HG03280 (cell line): ENCODE data around the gene PARVB.

Experiments
- ATAC-seq: cut with Tn5 transposase; IDR thresholded peaks from one replicate; pipeline ENCODE4 v1.9.1; 2021; ENCODE audit warnings: mild to moderate bottlenecking, moderate library complexity; ENCODE audit not compliant: unreplicated experiment

PARVB gene

DNA sequence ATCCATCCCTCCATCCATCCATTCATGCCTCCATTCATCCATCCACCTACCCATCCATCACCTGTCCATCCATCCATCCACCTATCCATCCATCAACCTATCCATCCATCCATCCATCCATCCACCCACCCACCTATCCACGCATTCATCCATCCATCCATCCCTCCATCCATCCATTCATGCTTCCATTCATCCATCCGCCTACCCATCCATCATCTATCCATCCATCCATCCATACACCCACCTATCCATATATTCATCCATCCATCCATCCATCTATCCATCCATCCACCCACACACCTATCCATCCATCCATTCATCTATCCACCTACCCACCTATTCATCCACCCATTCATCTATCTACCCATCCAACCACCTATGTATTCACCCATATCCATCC, 170.5 kb downstream of the PARVB start:
- no peak for ATAC-seq

DNA sequence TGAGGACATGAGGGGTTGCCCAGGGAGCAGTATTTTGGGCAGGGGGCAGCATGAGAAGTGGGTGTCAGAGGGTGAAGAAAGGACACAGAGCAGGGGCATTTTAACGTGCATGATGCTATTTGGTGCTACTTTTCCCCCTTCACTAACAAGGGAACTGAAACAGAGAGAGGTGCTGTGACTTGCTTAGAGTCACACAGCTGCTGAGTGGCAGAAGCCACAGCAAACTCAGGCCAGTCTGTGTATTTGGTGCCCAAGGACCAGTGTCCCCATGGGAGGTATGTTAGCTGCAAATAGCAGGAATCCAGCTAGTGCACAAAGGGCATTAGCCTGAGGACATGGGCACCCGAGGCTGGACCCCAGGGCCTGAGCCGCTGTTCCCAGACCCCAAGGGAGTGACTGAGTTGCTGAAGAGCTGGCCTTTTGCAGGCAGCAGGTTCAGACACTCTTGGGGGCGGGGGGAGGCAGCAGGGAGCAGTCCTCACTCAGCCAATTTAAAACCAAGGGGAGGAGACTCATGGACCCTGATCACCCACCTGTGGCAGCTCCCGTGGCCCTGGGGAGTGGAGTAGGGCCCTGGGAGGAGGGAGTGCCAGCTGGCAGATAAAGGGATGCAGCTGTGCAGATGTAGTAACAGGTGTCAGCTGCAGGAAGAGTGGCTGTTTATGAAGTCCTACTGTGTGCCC, 171.2 kb downstream of the PARVB start:
- no peak for ATAC-seq

DNA sequence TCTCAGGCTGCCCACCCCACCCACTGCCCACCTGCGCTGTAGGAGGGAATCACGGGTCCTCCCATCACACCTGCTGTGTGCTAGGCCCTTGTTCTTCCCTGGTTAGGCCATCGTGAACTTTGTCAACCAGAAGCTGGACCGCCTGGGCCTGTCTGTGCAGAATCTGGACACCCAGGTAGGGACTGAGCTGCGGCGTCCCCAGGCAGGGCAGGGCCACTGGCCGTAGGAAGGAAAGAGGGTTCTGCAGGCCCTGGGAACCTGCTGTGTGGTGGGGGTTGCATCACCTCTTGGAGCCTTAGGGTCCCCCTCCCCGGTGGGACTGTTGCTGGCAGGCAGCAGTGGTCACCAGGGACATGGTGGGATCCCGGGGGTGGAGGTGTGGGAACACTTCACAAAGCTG, 172.1 kb downstream of the PARVB start:
- ATAC-seq = no peak

DNA sequence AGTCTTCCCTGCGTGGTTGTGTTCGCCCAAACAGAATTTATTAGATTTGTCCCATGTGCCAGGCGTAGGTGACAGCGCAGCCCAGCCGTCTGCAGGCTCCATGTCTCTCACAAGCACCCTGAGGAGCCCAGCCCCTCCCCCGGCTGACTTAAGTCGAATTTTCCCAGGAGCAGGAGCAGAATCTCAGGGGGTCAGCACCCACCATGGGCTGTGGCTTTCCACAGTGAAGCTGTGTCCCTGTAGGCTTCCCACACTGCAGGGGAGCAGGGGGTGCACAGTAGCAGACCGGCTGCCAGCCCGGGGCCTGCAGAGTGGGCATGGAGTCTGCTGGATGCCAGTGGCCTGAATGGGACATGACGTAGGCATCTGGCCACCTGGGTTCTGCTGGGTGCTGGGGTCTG, 172.6 kb downstream of the PARVB start:
- no peak for ATAC-seq

DNA sequence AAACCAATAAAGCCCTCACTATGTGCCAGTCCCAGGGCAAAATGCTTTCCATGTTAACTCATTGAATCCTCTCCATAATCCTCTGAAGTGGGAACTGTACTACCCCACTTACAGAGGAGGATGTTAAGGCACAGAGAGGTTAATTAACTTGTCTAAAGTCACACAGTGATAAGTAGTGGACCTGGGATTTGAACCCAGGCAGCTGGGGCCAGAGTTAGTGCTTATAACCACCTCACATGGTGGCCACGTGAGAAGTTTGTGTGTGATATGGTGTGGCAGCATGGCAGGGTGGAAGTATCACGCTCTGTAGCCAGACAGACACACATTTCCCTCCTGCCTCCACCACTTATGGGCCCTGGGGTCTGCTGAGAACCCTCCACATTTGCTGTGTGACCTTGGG, 173.2 kb downstream of the PARVB start:
- ATAC-seq = no peak

DNA sequence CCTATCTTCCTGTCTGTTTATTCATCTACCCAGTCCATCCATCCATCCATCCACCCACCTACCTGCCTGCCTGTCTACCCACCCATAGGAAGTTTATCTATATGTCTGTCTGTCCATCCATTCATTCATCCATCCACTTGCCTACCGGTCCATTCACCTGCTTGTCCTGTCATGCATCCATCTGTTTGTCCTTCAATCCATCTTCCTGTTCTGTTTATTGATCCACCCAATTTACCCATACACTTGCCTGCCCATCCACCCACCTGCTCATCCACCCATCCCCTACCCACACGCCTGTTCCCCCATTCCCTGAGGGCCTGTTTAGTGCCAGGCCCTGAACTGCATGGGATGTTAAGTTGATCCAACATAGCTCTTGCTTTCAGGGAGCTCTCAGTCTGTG, 175.1 kb downstream of the PARVB start:
- no peak for ATAC-seq

DNA sequence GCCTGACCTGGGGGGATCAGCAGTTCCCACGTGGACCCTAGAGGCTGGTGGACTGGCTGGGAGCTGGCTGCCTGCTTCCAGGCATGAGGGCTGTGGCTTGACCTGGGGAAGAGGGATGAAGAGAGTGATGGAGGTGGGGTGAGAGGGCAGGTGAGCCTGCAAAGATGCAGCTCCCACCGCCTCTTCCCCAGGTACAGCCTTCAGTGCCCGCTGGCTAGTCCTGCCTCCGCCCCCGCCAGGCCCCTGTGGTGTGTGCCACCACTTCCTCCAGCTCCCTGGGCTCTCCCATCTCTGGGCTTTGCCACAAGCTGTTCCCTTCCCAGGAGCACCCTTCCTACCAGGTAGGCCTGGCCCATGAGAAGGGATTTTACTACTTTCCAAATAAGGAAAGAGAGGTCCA, 175.8 kb downstream of the PARVB start:
- ATAC-seq = no peak

DNA sequence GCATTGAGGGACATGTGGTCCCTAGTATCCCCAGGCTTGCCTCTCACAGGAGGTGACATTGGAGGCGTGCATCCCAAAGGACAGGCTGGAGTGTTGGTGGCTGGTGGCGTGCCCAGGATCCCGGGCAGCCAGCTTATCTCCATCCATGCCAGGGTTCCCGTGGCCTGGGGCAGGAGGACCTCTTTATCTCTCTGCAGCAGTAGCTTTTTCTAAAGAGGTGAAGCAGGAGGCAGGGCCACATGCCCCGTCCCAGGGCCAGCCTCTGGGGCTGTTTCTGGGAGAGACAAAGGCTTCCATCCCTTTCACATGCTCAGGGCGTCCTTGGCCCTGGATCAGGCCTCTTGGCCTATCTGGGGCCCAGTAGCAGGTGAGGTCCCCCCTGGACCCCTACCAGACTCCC, 176.3 kb downstream of the PARVB start:
- ATAC-seq = no peak

DNA sequence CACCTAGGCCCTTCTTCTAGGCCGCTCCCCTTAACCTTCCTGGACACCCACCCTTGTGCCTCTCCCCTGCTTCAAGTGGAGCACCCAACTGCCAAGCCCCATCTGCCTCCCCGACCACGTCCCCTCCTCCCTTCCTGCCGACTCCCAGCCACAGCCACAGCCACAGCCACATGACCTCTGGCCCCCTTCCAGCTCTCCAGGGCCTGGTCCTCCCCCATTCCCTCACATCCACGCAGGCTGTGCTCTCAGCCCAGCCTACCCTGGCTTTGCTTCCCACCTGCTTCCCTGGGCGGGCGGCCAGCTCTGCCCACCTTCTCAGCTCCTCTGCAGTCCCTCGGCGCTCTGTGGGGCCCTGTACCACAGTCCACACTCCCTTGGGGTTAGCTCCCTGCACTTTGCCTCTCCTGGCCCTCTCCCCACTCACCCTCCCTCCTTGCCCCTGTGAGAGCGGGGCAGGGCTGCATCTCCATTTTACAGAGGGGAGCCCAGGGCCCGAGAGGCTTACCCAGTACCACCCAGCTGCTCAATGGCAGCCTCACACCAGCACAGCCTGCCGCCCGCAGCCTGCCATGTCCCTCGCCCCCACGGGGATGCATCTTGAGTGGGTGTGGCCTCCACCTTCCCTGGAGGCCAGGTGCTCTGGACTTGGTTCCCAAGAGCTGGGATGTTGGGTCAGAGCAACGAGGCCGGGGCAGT, 176.9 kb downstream of the PARVB start:
- ATAC-seq = no peak

DNA sequence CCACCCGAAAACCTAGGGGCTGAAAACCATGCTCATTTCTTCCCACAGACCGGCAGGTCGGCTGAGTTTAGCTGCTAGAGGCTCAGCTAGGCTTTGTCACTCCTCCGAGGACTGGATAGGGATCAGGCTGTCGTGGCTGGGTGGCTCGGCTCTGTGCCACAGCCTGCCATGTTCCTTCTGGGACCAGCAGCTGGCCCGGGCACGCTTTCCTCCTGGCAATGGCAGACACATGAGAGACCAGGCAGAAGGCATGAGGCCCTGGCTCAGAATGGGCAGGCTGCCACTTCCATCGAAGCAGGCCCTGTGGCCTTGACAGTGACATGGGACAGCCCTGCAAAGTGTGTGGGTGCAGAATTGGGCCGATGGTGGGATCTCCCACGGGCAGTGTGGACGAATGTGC, 177.6 kb downstream of the PARVB start:
- no peak for ATAC-seq

DNA sequence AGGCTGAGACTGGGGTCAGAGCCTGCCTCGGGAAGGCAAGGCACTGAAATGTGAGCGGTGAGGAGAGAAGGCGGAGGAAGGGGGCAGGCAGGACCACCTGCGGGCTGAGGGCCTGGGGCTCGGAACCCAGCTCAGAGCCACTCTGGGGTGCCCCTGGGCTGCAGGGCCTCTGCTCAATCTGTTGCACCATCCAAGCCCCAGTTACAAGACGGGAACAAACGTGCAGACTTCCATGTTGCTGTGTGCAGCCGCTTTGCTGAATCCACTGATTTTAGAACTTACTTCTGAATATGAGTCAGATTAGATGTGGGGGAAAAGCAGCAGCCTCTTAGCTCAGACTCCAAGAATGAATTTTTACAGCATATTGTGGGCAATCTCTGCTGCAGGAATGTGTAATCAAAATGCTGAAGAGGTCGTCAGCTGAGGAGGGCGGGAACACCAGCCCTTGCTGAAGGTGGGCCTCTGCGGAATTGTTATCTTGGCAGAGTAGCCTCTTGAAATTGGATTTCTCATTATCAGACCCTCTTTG, 178.2 kb downstream of the PARVB start:
- ATAC-seq = no peak

DNA sequence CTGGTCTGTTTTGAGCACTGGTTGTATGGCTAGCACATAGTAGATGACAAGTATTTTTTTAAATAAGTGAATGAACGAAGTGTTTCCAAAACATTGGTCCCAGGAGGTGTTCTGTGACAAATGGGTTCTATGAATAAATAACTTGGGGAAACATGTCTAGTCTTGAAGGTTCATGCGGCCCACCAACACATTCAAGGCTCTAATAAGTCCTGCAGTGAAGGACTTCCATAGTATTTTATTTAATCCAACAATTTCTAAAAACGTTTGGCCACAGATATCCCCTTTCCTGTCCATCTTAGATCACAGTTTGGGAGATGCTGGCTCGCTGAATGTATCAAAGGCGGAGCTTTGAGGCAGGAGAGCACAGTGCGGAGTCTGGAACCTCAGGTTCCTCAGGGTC, 179.1 kb downstream of the PARVB start:
- ATAC-seq = no peak

DNA sequence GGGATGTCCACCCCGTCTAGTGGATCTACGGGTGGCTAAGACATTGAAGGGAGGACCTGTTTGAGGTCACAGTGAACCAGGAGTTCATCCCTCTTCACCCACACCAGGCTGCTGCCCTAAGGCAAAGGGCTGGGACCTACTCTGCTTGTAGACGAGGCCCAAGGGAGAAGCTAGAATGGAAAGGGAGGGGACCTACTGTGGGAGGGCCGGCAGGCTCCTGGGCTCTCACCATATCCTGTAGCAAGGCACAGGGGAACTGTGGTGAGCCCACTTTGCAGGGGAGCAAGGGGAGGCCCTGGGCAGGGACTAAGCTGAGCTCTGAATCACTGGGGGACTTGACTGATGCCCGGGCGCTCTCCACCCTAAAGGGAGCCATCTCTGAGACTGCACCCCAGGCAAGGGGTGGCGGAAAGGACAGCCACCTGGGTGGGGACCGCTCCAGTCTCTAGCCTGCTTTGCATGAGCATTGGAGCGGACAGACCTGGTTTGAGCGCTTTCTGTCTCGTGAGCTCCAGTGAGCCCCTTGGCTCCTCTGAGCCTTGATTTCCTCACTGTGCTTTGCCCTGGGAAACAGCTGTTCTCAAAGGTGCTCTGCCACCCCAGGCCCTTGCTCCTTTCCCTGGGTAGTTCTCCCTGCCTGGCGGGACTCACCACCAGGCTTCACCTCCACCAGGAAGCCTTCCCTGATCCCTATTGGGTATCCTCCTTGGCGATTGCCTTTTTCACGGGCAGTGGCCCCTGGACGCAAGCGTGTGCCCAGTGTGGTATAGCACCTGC, 180.8 kb downstream of the PARVB start:
- no peak for ATAC-seq

DNA sequence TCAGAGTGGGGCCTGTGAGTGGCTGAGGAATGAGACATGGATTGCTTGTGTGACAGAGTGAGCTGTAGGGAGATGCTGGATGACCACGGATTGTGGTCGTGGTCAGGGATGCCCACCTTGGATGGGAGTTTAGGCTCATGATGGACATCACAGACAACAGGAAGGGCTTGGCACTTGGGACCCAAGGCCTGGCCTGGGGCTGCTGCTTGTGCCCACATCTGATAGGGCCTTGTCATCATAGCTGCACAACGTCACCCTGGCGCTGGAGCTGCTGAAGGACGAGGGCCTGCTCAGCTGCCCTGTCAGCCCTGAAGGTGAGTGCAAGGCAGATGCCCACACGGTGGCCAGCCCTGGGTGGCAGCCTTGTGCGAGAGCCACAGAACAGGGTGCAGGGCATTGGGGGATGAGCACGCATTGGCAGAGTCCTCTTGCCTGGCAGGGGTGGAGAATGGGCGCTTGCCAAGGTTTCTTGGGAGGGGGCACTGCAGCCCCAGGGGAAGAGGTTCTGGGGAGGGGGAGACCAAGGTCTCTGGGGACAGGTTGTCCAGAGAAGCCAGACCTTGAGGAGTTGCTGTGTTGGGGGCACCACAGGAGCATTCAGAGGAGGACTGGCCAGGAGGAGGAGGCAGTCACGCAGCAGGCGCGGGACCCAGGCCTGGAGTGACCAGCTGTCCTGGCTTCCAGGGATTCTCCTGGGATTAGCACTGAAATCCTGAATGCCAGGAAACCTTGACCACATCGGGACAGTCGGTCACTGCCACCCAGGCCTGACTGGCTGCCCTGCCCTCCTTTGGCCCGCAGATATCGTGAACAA, 181.6 kb downstream of the PARVB start:
- no peak for ATAC-seq

DNA sequence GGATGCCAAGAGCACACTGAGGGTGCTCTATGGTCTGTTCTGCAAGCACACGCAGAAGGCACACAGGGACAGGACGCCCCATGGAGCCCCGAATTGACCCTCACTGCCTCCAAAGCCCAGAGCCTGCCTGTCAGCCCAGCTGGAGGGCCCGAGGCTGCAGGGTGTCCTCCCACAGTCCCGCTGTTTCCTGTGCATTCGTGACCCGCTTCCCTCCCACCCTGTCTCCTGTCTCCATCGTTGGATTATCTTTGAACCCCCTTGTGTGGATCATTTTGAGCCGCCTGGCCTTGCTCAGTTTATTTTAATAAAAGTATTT, 182.2 kb downstream of the PARVB start:
- ATAC-seq = no peak

DNA sequence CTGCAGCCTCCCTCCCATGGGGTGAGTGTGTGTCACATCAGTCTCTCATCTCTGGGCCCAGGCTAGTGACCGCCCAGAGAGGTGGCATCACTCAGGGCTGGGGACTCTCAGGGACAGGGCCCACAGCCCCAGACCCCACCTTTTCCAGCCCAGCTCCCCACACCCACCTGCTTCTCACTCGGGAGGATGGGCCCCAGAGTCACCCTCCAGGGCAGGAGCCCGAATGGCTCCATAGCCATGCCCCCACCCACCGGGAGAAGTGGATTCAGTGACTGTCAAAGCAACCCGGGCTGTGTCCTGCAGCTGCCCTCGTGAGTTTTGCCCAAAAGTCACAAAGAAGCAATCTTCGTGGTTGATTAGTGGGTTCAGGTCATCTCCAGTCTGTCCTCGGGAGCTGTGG, 182.6 kb downstream of the PARVB start:
- ATAC-seq = no peak

DNA sequence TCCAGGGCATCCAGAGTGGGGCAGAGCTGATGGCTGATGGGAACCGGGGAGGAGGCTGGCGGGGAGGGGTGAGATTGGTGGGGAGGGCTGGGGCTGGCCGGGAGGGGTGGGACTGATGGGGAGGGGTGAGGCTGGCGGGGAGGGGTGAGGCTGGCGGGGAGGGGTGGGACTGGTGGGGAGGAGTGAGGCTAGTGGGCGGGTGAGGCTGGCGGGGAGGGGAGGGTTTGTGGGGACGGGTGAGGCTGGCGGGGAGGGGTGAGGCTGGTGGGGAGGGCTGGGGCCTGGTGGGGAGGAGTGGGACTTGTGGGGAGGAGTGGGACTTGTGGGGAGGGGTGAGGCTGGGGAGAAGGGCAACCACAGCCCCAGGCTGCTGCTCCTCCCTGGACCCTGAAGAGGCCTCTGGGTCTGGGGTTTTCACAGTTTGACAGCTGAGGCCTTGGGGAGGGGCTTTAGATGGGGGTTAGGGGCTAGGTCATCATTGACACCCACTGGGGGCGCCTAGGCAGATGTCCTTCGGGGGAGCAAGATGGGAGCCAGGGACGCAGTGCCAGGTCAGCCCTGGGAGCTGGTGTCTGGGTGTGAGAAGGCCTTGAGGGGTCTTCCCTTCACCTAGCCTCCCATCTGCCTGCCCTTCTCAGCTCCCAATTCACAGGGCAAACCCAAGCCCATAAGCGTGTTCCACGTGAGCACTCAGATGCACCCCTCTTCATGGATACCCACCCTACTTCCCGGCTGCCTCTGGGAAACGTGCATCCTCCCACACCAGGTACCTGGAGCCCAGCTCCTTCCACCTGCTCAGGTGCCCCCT, 183.3 kb downstream of the PARVB start:
- ATAC-seq = no peak

DNA sequence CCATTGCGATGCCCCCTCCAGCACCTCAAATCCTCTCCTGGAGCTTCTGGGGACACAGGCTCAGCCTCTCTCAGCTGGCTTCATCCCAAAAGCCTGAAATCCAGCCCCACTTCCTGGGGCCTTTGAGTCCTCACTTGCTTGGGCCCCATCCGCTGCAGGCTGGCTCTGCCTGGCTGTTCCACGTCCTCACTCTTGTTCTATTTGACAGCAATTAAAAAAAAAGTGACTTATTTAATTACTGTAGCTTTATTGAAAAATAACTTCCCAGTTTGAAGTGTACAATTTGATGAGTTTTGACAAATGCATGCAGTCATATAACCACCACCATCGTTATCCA, 183.8 kb downstream of the PARVB start:
- no peak for ATAC-seq

DNA sequence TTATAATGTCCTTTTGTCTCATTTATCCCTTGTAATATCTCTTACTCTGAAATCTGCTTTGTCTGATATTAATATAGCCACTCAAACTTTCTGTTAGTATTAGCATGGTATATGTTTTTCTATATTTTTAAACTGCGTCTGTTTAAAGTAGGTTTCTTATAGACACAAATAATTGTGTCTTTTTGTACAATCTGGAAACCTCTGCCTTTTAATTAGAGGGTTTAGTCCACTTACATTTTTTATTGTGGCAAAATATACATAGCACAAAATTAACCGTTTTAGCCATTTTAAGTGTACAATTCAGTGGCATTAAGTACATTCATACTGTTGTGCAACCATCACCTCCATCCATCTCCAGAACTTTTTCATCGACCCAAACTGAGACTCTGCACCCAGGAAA, 185.2 kb downstream of the PARVB start:
- no peak for ATAC-seq

DNA sequence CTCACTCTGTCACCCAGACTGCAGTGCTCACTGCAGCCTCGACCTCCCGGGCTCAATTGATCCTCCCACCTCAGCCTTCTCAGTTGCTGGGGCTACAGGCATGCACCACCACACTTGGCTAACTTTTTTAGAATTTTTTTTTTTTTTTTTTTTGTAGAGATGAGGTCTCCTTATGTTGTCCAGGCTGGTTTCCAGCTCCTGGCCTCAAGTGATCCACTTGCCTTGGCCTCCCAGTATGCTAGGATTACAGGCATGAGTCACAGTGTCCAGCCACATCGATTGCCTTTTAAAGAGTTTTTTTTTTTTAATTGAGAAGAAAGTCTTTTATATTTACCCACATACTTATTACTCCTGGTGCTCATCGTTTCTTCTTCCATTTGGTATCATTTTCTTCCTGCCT, 186.6 kb downstream of the PARVB start:
- ATAC-seq = no peak
